Loucy (cell line): ENCODE data around the gene MSX1.

Experiments used
- CTCF ChIP-seq: fragments of 200-600 bp; sonication (generic); conservative IDR thresholded peaks from 2 replicates; pipeline ENCODE4 v1.5.1; 2014; ENCODE audit warnings: mild to moderate bottlenecking, antibody characterized with exemption, low read length
- EZH2phosphoT487 ChIP-seq: fragments of 200-600 bp; IDR thresholded peaks from 2 replicates; pipeline ENCODE4 v1.6.1; 2018; ENCODE audit warnings: antibody characterized with exemption, mild to moderate bottlenecking, moderate library complexity, borderline replicate concordance

GRCh38 chr4:4840351-4840750, 19.1 kb upstream of the MSX1 start:
- TF ChIP-seq EZH2phosphoT487: no peak
- TF ChIP-seq CTCF: no peak
